ENCODE results near the gene CYP2E1.

DNA sequence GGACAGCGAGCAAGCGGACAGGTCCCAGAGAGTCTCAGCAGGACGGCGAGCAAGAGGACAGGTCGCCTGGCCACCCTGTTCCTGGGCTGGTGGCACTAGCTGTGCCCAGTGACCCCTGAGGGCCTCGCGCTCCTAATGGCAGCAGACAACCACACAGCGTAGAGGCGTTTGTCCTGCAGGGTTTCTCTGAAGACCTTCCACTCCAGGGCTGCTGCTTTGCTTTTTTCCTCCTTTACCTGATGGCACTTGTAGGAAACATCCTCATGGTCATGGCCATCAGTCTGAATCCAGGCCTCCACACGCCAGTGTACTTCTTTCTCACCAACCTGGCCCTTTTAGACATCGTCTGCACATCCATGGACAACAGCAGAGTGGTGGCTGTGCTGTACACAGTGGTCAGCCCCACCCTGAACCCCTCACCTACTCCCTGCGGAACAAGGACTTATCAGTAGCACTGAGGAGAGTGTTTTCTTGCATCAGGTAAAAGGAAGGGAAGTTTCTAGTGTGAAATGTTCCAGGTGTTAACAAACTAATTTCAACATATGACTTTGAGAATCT is 46.0 kb upstream of the CYP2E1 start:
- TF ChIP-seq, protein P1, sequence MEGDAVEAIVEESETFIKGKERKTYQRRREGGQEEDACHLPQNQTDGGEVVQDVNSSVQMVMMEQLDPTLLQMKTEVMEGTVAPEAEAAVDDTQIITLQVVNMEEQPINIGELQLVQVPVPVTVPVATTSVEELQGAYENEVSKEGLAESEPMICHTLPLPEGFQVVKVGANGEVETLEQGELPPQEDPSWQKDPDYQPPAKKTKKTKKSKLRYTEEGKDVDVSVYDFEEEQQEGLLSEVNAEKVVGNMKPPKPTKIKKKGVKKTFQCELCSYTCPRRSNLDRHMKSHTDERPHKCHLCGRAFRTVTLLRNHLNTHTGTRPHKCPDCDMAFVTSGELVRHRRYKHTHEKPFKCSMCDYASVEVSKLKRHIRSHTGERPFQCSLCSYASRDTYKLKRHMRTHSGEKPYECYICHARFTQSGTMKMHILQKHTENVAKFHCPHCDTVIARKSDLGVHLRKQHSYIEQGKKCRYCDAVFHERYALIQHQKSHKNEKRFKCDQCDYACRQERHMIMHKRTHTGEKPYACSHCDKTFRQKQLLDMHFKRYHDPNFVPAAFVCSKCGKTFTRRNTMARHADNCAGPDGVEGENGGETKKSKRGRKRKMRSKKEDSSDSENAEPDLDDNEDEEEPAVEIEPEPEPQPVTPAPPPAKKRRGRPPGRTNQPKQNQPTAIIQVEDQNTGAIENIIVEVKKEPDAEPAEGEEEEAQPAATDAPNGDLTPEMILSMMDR (IDR thresholded peaks at IDR 0.05) = no peak
- TF ChIP-seq POLR2A (IDR thresholded peaks at IDR 0.05; ENCODE audit: low read depth) = no peak
- no peak for TF ChIP-seq POLR2AphosphoS5 (IDR thresholded peaks at IDR 0.05)
